Spleen (tissue), 7 donors: ENCODE measurements around the gene KRTAP5-3.

Experiments
- POLR2A ChIP-seq, 3 donors: fragments of 450-650 bp; IDR thresholded peaks; one replicate each; pipeline ENCODE4 v1.5.1; 2017; ENCODE audit warnings: antibody characterized with exemption in 3 of 3, mild to moderate bottlenecking in 1 of 3
- TF ChIP-seq, protein P1 (sequence below), 11 experiments: fragments of 200-600 bp in 7 of 11; fragments of 450-650 bp in 4 of 11; sonication (generic) in 4 of 11; IDR thresholded peaks in 8 of 11; conservative IDR thresholded peaks in 3 of 11; 1 replicate in 7 of 11; 2 replicates in 4 of 11; pipeline versions ENCODE4 v1.4.0 to v1.8.0; 2016 to 2021; ENCODE audit warnings: antibody characterized with exemption in 11 of 11, inconsistent platforms in 4 of 11, mild to moderate bottlenecking in 1 of 11
- donor health status: DM: no; HTN: no; CAD: no; lungs with moderate emphysema.
- donor health status: DM: no; HTN: no; CAD: no.
- donor health status: DM: no; HTN: no; CAD: no.

DNA sequence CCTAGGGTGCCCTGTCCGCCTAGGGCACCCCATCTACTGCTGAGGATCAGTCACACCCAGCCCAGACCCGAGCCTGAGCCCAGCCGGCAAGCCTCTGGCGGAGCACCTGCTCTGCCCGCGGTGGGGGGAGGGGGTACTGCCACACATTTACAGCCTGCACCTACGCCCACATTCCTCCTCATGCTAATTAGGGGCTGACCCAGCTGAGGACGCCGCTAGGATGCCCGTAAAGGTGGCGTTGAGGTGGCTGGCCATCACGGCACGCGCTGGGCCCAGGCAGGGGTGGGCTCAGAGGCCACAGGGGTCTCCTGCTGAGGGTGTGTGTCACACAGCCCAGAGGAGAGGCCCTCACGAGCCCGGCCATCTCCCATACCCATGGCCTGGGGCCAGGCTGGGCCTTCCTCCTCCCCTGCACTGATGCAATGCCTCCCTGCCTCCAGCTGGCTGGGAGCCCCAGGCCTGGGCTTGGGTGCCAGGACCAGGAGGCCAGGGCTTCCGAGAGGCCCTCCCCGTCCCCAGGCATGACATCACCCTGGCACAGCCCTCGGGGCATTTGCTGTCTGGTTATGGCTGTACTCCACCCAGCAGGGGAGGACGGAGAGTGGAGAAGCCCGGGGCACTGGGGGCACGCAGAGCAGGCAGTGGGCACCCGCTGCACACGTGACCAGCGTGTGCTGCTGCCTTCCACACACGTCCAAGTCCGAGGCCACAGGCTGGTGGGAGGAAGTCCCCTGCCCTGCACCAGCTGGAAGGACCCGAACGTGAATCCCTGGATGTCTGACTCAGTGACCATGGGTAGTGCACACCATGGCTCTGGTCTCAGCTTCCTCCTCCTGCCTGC lies 48.9 kb downstream of the KRTAP5-3 start:
- TF ChIP-seq, protein P1, sequence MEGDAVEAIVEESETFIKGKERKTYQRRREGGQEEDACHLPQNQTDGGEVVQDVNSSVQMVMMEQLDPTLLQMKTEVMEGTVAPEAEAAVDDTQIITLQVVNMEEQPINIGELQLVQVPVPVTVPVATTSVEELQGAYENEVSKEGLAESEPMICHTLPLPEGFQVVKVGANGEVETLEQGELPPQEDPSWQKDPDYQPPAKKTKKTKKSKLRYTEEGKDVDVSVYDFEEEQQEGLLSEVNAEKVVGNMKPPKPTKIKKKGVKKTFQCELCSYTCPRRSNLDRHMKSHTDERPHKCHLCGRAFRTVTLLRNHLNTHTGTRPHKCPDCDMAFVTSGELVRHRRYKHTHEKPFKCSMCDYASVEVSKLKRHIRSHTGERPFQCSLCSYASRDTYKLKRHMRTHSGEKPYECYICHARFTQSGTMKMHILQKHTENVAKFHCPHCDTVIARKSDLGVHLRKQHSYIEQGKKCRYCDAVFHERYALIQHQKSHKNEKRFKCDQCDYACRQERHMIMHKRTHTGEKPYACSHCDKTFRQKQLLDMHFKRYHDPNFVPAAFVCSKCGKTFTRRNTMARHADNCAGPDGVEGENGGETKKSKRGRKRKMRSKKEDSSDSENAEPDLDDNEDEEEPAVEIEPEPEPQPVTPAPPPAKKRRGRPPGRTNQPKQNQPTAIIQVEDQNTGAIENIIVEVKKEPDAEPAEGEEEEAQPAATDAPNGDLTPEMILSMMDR (IDR thresholded peaks at IDR 0.05 in 8 of 11, conservative IDR thresholded peaks at IDR 0.05 in 3 of 11), result no peak
- TF ChIP-seq POLR2A (IDR thresholded peaks at IDR 0.05), result no peak
